GM20431 (cell line): ENCODE measurements around the gene OR5M11.
"Not testable (repeated sequence)": the region's sequence is repeated elsewhere in the genome, so short reads cannot be mapped to it uniquely, and the experiment has no call there.

Experiments used
- in situ Hi-C: fragments of 300-500 bp; cut with MseI, MboI; formaldehyde crosslinking; loops from one replicate; pipeline ENCODE4 v1.15.0; 2020; ENCODE audit warnings: low sequenced_read_pairs; ENCODE audit not compliant: unreplicated experiment

Gene OR5M11

GRCh38 chr11:56543157-56543556 is at the start of gene OR5M11:
Gene OR5M11 (minus strand): TSS chr11:56543257. CDS start chr11:56543257, 0 bp downstream.
- in situ Hi-C loops: no loop called here

DNA sequence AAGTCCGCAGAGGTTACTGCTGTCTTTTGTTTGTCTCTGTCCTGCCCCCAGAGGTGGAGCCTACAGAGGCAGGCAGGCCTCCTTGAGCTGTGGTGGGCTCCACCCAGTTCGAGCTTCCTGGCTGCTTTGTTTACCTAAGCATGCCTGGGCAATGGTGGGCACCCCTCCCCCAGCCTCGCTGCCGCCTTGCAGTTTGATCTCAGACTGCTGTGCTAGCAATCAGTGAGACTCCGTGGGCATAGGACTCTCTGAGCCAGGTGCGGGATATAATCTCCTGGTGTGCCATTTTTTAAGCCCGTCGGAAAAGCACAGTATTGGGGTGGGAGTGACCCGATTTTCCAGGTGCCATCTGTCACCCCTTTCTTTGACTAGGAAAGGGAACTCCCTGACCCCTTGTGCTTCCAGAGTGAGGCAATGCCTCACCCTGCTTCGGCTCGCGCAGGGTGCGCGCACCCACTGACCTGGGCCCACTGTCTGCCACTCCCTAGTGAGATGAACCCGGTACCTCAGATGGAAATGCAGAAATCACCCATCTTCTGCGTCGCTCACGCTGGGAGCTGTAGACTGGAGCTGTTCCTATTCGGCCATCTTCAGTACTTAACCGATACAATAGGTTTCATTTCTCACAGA is 49.1 kb upstream of the OR5M11 start:
- in situ Hi-C loops: not testable (repeated sequence)

DNA sequence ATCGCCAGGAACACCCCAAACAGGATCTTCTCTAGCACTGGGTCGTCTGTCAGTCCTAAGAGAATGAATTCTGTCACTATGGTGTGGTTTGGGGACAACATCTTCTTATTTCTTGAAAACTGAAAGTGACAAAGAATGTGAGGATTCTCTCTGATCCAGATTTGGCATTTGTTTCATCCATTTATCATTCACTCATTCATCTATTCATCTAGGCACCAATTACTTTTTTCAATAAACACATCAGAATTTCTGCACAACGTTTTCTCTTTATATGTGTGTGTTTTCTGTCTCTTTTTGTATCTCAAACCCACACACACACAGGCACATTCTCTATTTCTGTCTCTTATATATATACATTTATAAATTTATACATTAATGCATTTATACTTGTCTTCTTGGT is 34.6 kb upstream of the OR5M11 start, which contains the start of gene OR5M10:
Gene OR5M10 (minus strand): TSS at position 101 of the 400 bp plus-strand sequence. CDS start 0 bp downstream, at position 101.
- in situ Hi-C loops: no loop called here

DNA sequence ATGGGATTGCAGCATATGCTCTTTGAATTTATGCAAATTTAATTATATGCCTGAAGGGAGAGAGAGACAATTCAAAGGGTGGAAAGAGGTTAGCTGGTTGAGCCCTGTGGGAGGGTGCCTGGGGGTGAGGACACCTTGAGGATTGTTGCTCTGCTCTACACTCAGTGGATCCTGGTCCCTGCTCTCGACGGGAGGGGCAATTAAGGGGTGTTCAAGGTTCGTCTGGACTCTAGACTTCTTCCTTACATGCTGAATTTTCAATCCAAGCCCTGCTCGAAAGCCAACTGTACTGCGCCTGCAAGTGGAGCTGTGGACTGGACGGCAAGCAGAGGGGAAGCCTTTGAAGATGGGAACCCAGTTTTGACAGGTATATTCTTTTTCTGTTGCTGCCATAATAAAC is 15.5 kb upstream of the OR5M11 start:
- in situ Hi-C loops: no loop called here

DNA sequence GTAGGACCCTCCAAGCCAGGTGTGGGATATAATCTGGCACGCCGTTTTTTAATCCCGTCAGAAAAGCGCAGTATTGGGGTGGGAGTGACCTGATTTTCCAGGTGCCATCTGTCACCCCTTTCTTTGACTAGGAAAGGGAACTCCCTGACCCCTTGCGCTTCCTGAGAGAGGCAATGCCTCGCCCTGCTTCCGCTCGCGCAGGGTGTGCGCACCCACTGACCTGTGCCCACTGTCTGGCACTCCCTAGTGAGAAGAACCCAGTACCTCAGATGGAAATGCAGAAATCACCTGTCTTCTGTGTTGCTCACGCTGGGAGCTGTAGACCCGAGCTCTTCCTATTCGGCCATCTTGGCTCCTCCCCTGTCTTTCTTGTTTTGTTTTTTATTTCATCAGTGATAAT is 11.6 kb upstream of the OR5M11 start:
- in situ Hi-C loops: not testable (repeated sequence)

GRCh38 chr11:56545531-56545930 is 2.5 kb upstream of the OR5M11 start:
- in situ Hi-C loops: no loop called here

DNA sequence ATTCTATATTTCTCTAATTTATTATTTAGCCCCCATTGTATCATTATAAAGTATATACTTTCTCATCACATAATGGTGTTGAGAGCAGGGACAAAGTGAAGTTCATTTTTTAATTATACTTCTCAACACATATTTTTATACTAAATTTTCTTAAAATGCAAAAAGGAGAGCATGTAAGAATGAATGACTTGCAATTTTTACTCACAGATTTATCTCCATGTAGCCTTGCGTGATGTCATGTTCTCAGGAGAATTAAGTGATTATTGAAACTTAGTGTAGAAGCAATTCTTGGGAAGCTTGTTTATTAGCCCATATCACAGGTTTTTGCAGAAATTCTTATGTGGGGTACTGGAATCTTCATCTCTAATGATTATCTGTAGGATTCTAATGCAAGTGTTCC is 682 bp upstream of the OR5M11 start:
- in situ Hi-C loops: no loop called here

DNA sequence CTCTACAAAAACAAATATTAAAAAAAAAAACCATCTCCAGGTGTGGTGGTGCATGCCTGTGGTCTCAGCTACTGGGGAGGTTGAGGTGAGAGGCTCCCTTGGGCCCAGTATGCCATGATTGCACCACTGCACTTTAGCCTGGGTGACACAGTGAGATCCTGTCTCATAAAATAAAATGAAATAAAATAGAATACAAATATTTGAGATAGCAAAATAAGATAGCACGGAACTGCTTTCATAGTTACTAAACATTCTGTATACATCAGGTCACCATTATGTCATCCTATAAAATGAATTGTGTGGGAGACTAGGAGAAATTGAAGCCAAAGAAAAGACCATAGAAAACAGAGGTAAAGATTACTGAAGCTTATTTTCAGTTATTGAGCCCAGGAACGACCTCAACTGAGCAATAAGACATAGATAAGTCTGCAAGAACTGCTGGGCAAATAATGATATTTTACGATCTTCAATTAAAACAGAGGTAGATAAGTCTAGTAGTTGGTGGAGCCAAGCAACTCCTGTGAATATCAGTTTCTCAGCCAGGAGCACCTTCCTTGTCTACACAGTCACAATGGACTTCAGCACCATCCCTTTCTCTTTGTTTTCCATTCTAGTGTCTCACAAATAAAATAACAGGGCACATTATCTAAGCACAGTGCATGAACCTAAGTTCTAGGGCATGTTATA is 9.9 kb downstream of the OR5M11 start:
- in situ Hi-C loops: no loop called here

- in situ Hi-C loops: no loop called here
These were observed 11.2 kb downstream of the OR5M11 start for GRCh38 chr11:56531856-56532255.

- in situ Hi-C loops: no loop called here
These were observed 21.0 kb downstream of the OR5M11 start for GRCh38 chr11:56522008-56522407.

DNA sequence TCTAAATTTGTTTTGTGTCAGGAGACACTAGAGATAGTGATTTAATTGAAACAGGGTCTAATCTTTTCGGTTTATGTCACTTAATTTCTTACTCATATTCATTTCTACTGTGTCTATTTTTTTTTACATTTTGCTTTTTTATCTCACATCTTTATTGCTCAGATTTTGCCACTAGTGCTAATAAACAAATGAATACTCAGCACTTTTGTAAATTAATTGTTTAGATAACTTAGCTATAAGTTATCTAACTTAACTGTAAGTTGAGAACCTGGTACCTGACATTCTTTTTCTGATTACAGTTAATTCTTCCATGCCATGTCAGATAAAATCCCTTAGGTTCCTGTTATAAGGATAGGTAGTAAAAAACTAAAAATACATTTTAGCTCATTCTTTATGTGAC is 29.8 kb downstream of the OR5M11 start:
- in situ Hi-C loops: no loop called here

DNA sequence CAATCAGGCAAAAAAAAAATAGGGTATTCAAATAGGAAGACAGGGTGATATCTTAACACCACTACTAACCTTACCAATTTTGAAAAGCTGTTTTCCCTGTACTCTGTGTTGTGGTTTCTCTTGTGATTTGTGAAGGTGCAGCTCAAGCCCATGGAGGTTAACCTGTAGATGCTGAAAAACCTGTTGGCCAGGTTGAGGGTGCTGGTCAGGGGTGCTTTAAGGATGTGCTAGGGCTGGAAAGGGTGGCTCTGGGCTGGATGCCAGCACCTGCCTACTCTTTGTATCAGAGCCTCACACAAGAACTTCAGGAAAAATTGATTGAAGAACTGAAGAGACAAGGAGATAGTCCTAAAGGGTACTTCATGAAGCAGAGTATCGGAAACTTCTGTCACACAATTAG is 33.6 kb downstream of the OR5M11 start:
- in situ Hi-C loops: no loop called here

GRCh38 chr11:56497010-56497409 is 46.0 kb downstream of the OR5M11 start:
- in situ Hi-C loops: no loop called here

DNA sequence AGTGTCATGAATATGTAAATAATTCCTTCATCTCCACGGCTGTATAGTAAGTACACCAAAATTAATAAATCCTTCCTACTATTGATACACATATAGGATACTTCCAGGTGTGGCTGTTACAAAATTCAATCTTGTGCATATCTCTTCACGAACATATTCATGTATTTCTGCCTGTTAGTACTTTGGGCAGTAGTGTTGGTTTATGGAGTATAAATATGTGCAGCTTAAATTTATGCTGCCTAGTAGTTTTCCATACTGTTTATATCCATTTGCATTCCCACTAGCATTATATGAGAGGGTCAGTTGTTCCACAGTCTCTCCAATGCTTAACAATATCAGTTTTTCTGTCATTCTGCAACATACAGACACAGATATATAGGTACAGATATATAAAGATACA is 47.9 kb downstream of the OR5M11 start:
- in situ Hi-C loops: no loop called here
